ENCODE data around the gene NTM.

- TF ChIP-seq POLR2A (IDR thresholded peaks at IDR 0.05) (no peak), CTCF (IDR thresholded peaks at IDR 0.05) (no peak)
These were observed 304.9 kb downstream of the NTM start for GRCh38 chr11:131675121-131675888.
